Measurements from ENCODE around the gene GIPC2.
A peak's percentile ranks its signal among the peaks of the same experiment; 100 is the strongest.
"Not testable (repeated sequence)": the region's sequence is repeated elsewhere in the genome, so short reads cannot be mapped to it uniquely, and the experiment has no call there.

GIPC2 gene

GRCh38 chr1:78101051-78101450 is 55.3 kb downstream of the GIPC2 start:
- FAIRE-seq: no peak

GRCh38 chr1:78101514-78101913 is 55.7 kb downstream of the GIPC2 start:
- no peak for FAIRE-seq

GRCh38 chr1:78102082-78102481 is 56.3 kb downstream of the GIPC2 start:
- FAIRE-seq: no peak

GRCh38 chr1:78102916-78103315 is 57.1 kb downstream of the GIPC2 start:
- FAIRE-seq: no peak

- FAIRE-seq: no peak
These were observed 58.6 kb downstream of the GIPC2 start for GRCh38 chr1:78104322-78104721.

- FAIRE-seq: not testable (repeated sequence)
These were observed 63.9 kb downstream of the GIPC2 start for GRCh38 chr1:78109659-78110058.

GRCh38 chr1:78113156-78113916 is 67.6 kb downstream of the GIPC2 start:
- FAIRE-seq: no peak

- peak; percentile 76 for FAIRE-seq
These were observed 68.5 kb downstream of the GIPC2 start for GRCh38 chr1:78114034-78114956.

GRCh38 chr1:78120485-78120884 is 74.7 kb downstream of the GIPC2 start:
- FAIRE-seq: not testable (repeated sequence)

GRCh38 chr1:78121710-78122109 is 75.9 kb downstream of the GIPC2 start:
- no peak for FAIRE-seq

- no peak for FAIRE-seq
These were observed 76.6 kb downstream of the GIPC2 start for GRCh38 chr1:78122389-78122788.

GRCh38 chr1:78126506-78126905 is 80.7 kb downstream of the GIPC2 start:
- FAIRE-seq: no peak

GRCh38 chr1:78132174-78132947 is 86.6 kb downstream of the GIPC2 start:
- FAIRE-seq: no peak

GRCh38 chr1:78132948-78133322 is 87.2 kb downstream of the GIPC2 start:
- no peak for FAIRE-seq

GRCh38 chr1:78136680-78137079 is 90.9 kb downstream of the GIPC2 start:
- FAIRE-seq: no peak

GRCh38 chr1:78141531-78142231 is 95.9 kb downstream of the GIPC2 start:
- FAIRE-seq: no peak

- FAIRE-seq: no peak
These were observed 97.0 kb downstream of the GIPC2 start for GRCh38 chr1:78142736-78143135.

GRCh38 chr1:78143152-78143551 is 97.4 kb downstream of the GIPC2 start:
- FAIRE-seq: no peak

- no peak for FAIRE-seq
These were observed 97.9 kb downstream of the GIPC2 start for GRCh38 chr1:78143673-78144072.

- FAIRE-seq: peak; percentile 64
These were observed 99.4 kb downstream of the GIPC2 start for GRCh38 chr1:78145105-78145580.

GRCh38 chr1:78146205-78146771 is 100.5 kb downstream of the GIPC2 start:
- FAIRE-seq: no peak

- FAIRE-seq: no peak
These were observed 101.3 kb downstream of the GIPC2 start for GRCh38 chr1:78147031-78147430.
